Right hindlimb (tissue), 1 donor: Measurements from ENCODE around the gene HSP90B1.
A peak's percentile ranks its signal among the peaks of the same experiment; 100 is the strongest.

Experiments used
- DNase-seq: peaks from one replicate; pipeline ENCODE4 v3.0.0-alpha.2; 2018

Gene HSP90B1

DNA sequence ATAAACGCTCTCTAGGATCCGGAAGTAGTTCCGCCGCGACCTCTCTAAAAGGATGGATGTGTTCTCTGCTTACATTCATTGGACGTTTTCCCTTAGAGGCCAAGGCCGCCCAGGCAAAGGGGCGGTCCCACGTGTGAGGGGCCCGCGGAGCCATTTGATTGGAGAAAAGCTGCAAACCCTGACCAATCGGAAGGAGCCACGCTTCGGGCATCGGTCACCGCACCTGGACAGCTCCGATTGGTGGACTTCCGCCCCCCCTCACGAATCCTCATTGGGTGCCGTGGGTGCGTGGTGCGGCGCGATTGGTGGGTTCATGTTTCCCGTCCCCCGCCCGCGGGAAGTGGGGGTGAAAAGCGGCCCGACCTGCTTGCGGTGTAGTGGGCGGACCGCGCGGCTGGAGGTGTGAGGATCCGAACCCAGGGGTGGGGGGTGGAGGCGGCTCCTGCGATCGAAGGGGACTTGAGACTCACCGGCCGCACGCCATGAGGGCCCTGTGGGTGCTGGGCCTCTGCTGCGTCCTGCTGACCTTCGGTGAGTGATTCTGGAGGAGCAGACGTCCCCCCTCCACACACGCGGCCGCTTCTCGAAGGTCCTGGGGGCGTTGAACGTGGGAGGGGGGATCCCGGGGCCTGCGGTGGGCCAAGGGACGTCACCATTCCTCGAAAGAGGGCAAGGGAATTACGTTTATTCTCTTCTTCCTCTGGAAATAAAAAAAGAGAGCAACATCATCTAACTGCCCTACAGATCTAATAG is at the start of gene HSP90B1:
Gene HSP90B1, plus strand, starts transcription at position 377 of the 753 bp plus-strand sequence. Its CDS starts 106 bp downstream, at position 483.
- DNase-seq: peak; percentile 100

- DNase-seq: no peak
These were observed 48.9 kb upstream of the HSP90B1 start for GRCh38 chr12:103881261-103881660.

GRCh38 chr12:103882861-103883596 is 47.2 kb upstream of the HSP90B1 start:
- DNase-seq: no peak

GRCh38 chr12:103883908-103884307 is 46.3 kb upstream of the HSP90B1 start:
- no peak for DNase-seq

GRCh38 chr12:103884316-103884715 is 45.9 kb upstream of the HSP90B1 start:
- peak; percentile 37 for DNase-seq

- no peak for DNase-seq
These were observed 43.9 kb upstream of the HSP90B1 start for GRCh38 chr12:103886195-103886797.

DNA sequence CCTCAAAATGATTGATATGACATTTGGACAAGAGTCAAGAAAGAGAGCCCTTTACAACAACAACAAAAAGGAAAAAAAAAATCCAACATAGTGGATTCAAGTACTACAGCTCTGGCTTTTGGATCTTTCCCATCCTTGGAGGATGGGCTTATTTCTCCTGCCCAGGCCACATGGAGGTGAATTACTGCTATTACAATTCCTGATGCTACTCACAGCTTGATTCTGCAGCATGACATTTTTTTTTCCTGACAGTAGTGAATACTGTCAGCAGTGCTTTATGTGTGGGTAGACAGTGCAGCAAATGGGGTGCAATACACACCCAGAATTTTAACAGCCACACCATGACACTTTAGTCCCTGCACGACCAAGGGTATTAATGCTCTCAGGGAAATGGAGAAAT is 42.5 kb upstream of the HSP90B1 start:
- no peak for DNase-seq

- no peak for DNase-seq
These were observed 32.9 kb upstream of the HSP90B1 start for GRCh38 chr12:103897316-103897715.

- DNase-seq: no peak
These were observed 28.6 kb upstream of the HSP90B1 start for GRCh38 chr12:103901518-103902173.

GRCh38 chr12:103903993-103904392 is 26.2 kb upstream of the HSP90B1 start:
- no peak for DNase-seq

DNA sequence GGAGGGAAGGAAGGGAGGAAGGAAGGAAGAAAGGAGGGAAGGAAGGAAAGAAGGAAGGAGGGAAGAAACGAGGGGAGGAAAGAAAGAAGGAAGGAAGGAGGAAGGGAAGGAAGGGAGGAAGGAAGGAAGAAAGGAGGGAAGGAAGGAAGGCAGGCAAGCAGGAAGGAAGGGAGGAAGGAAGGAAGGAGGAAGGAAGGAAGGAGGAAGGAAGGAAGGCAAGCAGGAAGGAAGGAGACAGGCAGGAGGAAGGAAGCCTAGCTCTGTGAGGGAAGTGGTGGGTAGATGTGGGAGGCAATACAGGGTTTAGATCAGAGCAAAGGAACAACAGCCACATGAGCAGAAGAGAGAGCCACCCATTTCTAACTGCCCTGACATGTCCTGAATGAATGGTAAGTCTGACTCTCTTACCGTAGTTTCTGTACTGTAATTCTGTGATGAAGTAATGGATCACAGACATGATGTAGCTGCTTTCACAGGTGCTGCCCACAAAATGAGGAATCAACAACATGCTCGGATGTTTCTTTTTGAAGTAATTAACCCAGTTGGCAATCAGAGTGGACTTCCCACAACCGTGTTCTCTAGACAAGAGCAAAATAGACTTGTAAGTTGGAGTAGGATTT is 24.4 kb upstream of the HSP90B1 start:
- no peak for DNase-seq

DNA sequence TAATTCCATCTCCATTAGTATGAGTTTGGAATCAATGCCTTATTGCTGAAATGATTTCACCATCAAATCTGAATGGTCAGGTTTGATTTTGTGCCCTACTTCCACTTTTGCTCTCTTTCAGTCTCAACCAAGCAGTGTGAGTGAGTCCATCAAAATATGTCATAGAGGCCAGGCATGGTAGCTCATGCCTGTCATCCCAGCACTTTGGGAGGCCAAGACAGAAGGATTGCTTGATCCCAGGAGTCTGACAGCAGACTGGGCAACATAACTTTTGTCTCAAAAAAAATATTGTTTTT is 22.0 kb upstream of the HSP90B1 start:
- DNase-seq: no peak

DNA sequence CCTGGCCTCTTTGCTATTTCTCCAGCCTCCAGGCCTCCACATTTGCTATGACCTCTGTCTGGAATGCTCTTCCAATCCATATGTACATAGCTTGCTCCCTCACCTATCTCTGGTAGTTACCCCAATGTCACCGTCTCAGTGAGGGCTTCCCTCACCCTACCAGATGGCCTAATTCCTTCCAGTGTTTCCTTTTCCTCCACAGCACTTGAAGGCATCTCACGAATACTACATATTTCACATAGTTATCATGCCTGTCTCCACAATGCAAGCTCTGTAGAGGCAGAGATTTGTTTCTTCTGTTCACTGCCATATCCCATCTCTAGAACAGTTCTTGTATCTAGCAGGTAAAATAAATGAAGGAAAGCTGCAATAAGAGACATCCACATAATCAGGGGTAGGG is 21.3 kb upstream of the HSP90B1 start:
- DNase-seq: no peak

GRCh38 chr12:103909811-103910210 is 20.4 kb upstream of the HSP90B1 start:
- DNase-seq: no peak

GRCh38 chr12:103912069-103912468 is 18.1 kb upstream of the HSP90B1 start:
- DNase-seq: no peak

DNA sequence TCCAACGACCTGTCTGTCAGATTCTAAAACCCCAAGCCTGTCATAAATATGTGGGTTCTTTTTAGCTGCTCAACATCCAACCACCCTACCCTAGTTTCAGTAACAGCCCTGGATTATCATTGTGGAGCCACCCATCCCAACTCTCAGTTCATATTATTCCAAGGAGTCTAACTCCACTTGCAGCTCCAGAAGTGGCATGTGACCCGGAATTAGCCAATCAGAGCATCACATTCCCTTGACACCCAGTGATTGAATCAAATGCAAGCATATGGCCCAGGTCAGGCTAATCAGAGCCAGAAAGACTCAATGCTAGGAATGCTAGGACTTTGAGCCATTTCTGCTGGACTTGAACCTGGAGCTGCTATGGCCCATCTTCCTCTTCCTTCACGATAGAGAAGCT is 17.1 kb upstream of the HSP90B1 start:
- DNase-seq: no peak

DNA sequence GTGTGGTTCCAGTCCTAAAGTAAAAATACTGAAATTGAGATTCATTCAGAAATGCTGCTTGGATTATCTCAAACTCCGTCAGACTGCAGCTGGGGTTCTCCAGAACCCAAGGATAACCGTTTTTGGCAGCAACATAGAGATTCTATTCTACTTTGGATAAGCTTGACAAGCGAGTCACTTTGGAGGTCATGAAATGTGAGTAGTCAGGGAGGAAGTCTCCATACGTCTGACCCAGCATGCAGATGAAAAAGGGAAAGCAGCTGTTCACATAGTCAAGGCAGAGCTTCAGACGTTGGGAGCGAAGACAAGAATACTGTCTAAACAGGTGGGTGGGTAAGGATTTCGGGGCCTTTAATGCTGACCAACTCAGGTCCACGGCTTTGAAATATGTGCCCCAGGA is 14.9 kb upstream of the HSP90B1 start:
- DNase-seq: peak; percentile 36

DNA sequence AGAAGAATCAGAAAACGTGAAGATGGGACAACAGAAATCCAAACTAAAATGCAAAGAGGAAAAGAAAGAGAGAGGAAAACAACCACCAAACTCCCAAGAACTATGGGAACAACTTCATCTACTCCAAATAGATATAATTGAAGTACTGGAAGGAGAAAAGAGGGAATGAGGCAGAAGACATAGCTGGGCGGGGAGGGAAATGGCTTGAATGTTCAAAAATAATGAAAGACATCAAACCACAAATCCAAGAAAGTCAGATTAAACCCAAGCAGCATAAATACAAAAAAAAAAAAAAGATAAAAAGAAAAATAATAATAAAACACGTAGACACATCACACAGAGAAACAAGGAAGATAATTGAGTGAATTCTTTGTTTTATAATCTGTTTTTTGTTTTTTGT is 12.3 kb upstream of the HSP90B1 start:
- no peak for DNase-seq

DNA sequence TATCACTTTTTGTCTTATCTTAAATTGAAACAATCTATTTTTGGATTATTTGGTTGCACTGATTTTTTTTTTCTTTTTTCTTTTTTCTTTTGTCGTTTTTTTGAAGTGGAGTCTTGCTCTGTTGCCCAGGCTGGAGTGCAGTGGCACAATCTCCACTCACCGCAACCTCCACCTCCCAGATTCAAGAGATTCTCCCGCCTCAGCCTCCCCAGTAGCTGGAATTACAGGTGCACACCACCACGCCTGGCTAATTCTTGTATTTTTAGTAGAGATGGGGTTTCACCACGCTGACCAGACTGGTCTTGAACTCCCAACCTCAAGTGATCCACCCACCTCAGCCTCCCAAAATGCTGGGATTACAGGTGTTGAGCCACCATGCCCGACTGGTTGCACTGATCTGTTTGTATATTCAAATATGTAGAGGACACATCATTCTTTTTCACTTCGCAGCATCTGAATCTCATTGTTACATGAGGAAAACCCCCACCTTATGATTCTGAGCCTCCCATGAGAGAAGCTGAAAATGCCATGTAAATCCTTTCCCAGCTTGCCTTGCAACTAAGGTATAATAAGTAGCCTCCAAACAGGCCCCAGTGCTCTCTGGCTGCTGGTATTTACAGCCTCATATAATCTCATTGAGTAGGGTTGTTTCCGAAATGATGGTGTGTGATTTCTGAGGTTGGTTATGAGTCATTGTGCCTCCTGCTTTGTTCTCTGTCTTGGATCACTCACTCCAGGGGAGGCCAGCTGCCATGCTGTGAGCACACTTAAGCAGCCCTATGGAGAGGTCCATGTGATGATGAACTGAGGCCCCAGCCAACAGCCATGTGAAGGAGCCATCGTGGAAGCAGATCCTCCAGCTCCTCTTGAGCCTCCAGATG is 5.2 kb upstream of the HSP90B1 start:
- no peak for DNase-seq

DNA sequence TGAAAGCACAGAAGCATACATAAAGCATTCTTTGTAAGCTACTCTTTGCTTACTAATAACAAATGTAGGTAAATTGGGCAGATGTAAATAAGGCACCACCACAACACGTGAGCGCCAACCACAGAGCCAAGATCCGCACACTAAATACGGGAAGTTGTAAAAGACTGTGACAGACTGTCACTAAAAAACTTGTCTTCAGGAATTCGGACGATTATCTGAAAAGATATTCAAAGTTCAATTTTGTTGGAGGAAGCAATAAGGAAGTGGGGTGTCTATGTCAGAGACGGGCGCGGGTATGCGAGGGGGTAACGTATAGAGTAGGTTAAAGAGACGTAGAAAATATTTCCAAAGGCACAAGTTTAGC is 1.5 kb upstream of the HSP90B1 start:
- peak; percentile 27 for DNase-seq

GRCh38 chr12:103929046-103929783 is 995 bp upstream of the HSP90B1 start:
- DNase-seq: peak; percentile 95

GRCh38 chr12:103929784-103930033 is 501 bp upstream of the HSP90B1 start:
- DNase-seq: no peak
